HG03565 (cell line): ENCODE results near the gene RGS6.
"Not testable (repeated sequence)": the region's sequence is repeated elsewhere in the genome, so short reads cannot be mapped to it uniquely, and the experiment has no call there.

Experiments
- ATAC-seq: cut with Tn5 transposase; IDR thresholded peaks from one replicate; pipeline ENCODE4 v1.9.1; 2021; ENCODE audit warnings: mild to moderate bottlenecking, moderate library complexity; ENCODE audit not compliant: unreplicated experiment

RGS6 gene

GRCh38 chr14:72444701-72445100 lies 512.5 kb downstream of the RGS6 start:
- ATAC-seq = no peak

- no peak for ATAC-seq
These were observed 516.0 kb downstream of the RGS6 start for GRCh38 chr14:72448212-72448611.

- ATAC-seq = no peak
These were observed 518.3 kb downstream of the RGS6 start for GRCh38 chr14:72450473-72451044.

GRCh38 chr14:72451054-72451972 lies 519.1 kb downstream of the RGS6 start:
- ATAC-seq = no peak

- no peak for ATAC-seq
These were observed 520.5 kb downstream of the RGS6 start for GRCh38 chr14:72452774-72453173.

GRCh38 chr14:72454388-72455160 lies 522.3 kb downstream of the RGS6 start:
- no peak for ATAC-seq

GRCh38 chr14:72457641-72458040 lies 525.4 kb downstream of the RGS6 start:
- ATAC-seq = no peak

GRCh38 chr14:72462056-72462455 lies 529.8 kb downstream of the RGS6 start:
- ATAC-seq = no peak

- no peak for ATAC-seq
These were observed 531.1 kb downstream of the RGS6 start for GRCh38 chr14:72463291-72463866.

GRCh38 chr14:72464226-72464625 lies 532.0 kb downstream of the RGS6 start:
- no peak for ATAC-seq

- no peak for ATAC-seq
These were observed 534.1 kb downstream of the RGS6 start for GRCh38 chr14:72466325-72466724.

GRCh38 chr14:72471346-72471745 lies 539.1 kb downstream of the RGS6 start:
- no peak for ATAC-seq

GRCh38 chr14:72472845-72473244 lies 540.6 kb downstream of the RGS6 start:
- no peak for ATAC-seq

- peak; percentile 80 for ATAC-seq
These were observed 544.6 kb downstream of the RGS6 start for GRCh38 chr14:72476657-72477499.

GRCh38 chr14:72477578-72477977 lies 545.3 kb downstream of the RGS6 start:
- not testable (repeated sequence) for ATAC-seq

- no peak for ATAC-seq
These were observed 546.3 kb downstream of the RGS6 start for GRCh38 chr14:72478471-72478893.

GRCh38 chr14:72479461-72479931 lies 547.3 kb downstream of the RGS6 start:
- ATAC-seq = no peak

GRCh38 chr14:72480464-72481243 lies 548.4 kb downstream of the RGS6 start:
- ATAC-seq = no peak

- no peak for ATAC-seq
These were observed 551.1 kb downstream of the RGS6 start for GRCh38 chr14:72483311-72483710.
